OCI-LY1 (cell line): Measurements from ENCODE around the gene BACH2.

Source experiments
- H2AFZ ChIP-seq: fragments of 200-600 bp; sonication (generic), shearing (Covaris generic); 2 replicates; pipeline ENCODE4 v1.6.0; 2014; ENCODE audit warnings: antibody characterized with exemption, mild to moderate bottlenecking, low read length
- H3F3A ChIP-seq: fragments of 200-600 bp; sonication (generic), shearing (Covaris generic); 2 replicates; pipeline ENCODE4 v1.6.0; 2014; ENCODE audit warnings: mild to moderate bottlenecking, antibody characterized with exemption, low read length, moderate library complexity; ENCODE audit not compliant: insufficient read depth
- H3K27ac ChIP-seq: fragments of 200-600 bp; sonication (generic); 2 replicates; pipeline ENCODE4 v1.5.1; 2014; ENCODE audit warnings: low read length, mixed run types, mild to moderate bottlenecking, low read depth; ENCODE audit not compliant: poor library complexity, severe bottlenecking
- H3K27me3 ChIP-seq: fragments of 200-600 bp; sonication (generic); 2 replicates; pipeline ENCODE4 v1.6.0; 2014; ENCODE audit warnings: antibody characterized with exemption, mild to moderate bottlenecking, low read length, moderate library complexity; ENCODE audit not compliant: insufficient read depth
- H3K36me3 ChIP-seq: fragments of 200-600 bp; sonication (generic); 2 replicates; pipeline ENCODE4 v1.6.1; 2014; ENCODE audit warnings: mild to moderate bottlenecking, antibody characterized with exemption, low read length, moderate library complexity, mixed read lengths; ENCODE audit not compliant: insufficient read depth
- H3K4me1 ChIP-seq: fragments of 200-600 bp; sonication (generic); 2 replicates; pipeline ENCODE4 v1.5.1; 2014; ENCODE audit warnings: mild to moderate bottlenecking, low read length, moderate library complexity; ENCODE audit not compliant: insufficient read depth, severe bottlenecking
- H3K4me2 ChIP-seq: fragments of 200-600 bp; sonication (generic), shearing (Covaris generic); 2 replicates; pipeline ENCODE4 v1.6.1; 2014; ENCODE audit warnings: low read length
- H3K4me3 ChIP-seq: fragments of 200-600 bp; sonication (generic); 2 replicates; pipeline ENCODE4 v1.5.1; 2014; ENCODE audit warnings: low read length, low read depth, mild to moderate bottlenecking, mixed read lengths; ENCODE audit not compliant: poor library complexity, severe bottlenecking
- H3K79me2 ChIP-seq: fragments of 200-600 bp; shearing (Covaris generic); 2 replicates; pipeline ENCODE4 v1.6.1; 2016; ENCODE audit warnings: mixed run types, low read length, mixed read lengths; ENCODE audit not compliant: insufficient read depth
- H3K9ac ChIP-seq: fragments of 200-600 bp; sonication (generic), shearing (Covaris generic); 2 replicates; pipeline ENCODE4 v1.6.1; 2014; ENCODE audit warnings: mild to moderate bottlenecking, low read length, mixed read lengths
- H3K9me2 ChIP-seq: fragments of 200-600 bp; sonication (generic), shearing (Covaris generic); 2 replicates; pipeline ENCODE4 v1.6.1; 2014; ENCODE audit warnings: low read depth, mild to moderate bottlenecking, low read length, mixed read lengths
- H3K9me3 ChIP-seq: fragments of 200-600 bp; shearing (Covaris generic); 2 replicates; pipeline ENCODE4 v1.6.1; 2014; ENCODE audit warnings: low read length, mixed read lengths
- H4K20me1 ChIP-seq: fragments of 200-600 bp; sonication (generic), shearing (Covaris generic); 2 replicates; pipeline ENCODE4 v1.6.0; 2016; ENCODE audit warnings: mild to moderate bottlenecking, low read length; ENCODE audit not compliant: insufficient read depth
- EZH2 ChIP-seq: fragments of 200-600 bp; sonication (generic), shearing (Covaris generic); IDR thresholded peaks from 2 replicates; pipeline ENCODE4 v1.8.0; 2017; ENCODE audit warnings: borderline replicate concordance, mixed run types, mild to moderate bottlenecking, antibody characterized with exemption, low read length, moderate library complexity, mixed read lengths
- TF ChIP-seq, protein P1 (sequence below): fragments of 200-600 bp; sonication (generic), shearing (Covaris generic); IDR thresholded peaks from 2 replicates; pipeline ENCODE4 v1.5.1; 2017; ENCODE audit warnings: mild to moderate bottlenecking, antibody characterized with exemption, low read length, moderate library complexity, mixed read lengths

The BACH2 gene

DNA sequence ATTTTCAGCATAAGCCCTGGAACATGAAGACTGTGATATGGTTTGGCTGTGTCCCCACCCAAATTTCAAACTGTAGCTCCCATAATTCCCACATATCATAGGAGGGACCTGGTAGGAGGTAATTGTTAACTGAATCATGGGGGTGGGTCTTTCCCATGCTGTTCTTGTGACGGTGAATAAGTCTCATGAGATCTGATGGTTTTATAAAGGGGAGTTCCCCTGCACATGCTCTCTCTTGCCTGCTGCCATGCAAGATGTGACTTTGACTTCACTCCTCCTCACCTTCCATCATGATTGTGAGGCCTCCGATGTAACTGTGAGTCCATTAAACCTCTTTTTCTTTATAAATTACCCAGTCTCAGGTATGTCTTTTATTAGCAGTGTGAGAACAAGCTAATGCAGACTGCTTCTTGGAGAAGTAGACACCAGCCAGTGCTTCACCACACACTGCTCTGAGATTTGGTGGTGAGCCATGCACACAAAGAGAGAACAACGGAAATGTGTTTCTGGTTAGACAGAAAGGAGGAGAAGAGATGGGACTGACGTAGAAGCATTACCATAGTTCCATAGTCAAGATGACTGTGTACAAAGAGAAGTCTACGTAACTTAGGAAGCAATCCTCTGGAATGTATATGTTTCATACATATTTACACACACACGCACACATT is 97.8 kb downstream of the BACH2 start:
- H3K9me3 ChIP-seq, result peaks cover 31% of the 10 kb centered on the region
- no peaks in the 10 kb centered on the region for H4K20me1 ChIP-seq
- peaks cover 97% of the 10 kb centered on the region for H3K79me2 ChIP-seq
- 0 out of 2 replicates have a peak, but pooled peaks cover 2% of the 10 kb centered on the region for H3F3A ChIP-seq
- H3K9ac ChIP-seq, result no peak overlapping the region
- no peak overlapping the region for H3K4me2 ChIP-seq
- H3K27ac ChIP-seq, result no peak overlapping the region
- peaks cover 37% of the 10 kb centered on the region for H3K4me1 ChIP-seq
- no peaks in the 10 kb centered on the region for H3K9me2 ChIP-seq
- H2AFZ ChIP-seq, result no peak overlapping the region
- H3K27me3 ChIP-seq, result no peaks in the 10 kb centered on the region
- H3K4me3 ChIP-seq, result no peak overlapping the region
- H3K36me3 ChIP-seq, result peaks cover 99% of the 10 kb centered on the region
- no peak for TF ChIP-seq EZH2
- TF ChIP-seq, protein P1, sequence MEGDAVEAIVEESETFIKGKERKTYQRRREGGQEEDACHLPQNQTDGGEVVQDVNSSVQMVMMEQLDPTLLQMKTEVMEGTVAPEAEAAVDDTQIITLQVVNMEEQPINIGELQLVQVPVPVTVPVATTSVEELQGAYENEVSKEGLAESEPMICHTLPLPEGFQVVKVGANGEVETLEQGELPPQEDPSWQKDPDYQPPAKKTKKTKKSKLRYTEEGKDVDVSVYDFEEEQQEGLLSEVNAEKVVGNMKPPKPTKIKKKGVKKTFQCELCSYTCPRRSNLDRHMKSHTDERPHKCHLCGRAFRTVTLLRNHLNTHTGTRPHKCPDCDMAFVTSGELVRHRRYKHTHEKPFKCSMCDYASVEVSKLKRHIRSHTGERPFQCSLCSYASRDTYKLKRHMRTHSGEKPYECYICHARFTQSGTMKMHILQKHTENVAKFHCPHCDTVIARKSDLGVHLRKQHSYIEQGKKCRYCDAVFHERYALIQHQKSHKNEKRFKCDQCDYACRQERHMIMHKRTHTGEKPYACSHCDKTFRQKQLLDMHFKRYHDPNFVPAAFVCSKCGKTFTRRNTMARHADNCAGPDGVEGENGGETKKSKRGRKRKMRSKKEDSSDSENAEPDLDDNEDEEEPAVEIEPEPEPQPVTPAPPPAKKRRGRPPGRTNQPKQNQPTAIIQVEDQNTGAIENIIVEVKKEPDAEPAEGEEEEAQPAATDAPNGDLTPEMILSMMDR, result no peak

- H3K36me3 ChIP-seq, result peaks cover 99% of the 10 kb centered on the region
Observed at GRCh38 chr6:90197854-90198496, 98.7 kb downstream of the BACH2 start.

GRCh38 chr6:90195094-90195829 is 101.4 kb downstream of the BACH2 start:
- Histone ChIP-seq H3K4me1 (peaks cover 72% of the 10 kb centered on the region), H3K79me2 (peaks cover 100% of the 10 kb centered on the region), H3F3A (no peaks in the 10 kb centered on the region), H4K20me1 (no peaks in the 10 kb centered on the region), H3K27ac (no peak overlapping the region), H3K9me3 (peaks cover 23% of the 10 kb centered on the region), H3K36me3 (peaks cover 99% of the 10 kb centered on the region), H3K4me2 (no peak overlapping the region; the same call in 1 of the 2 replicates), H2AFZ (no peak overlapping the region), H3K9ac (no peak overlapping the region), H3K27me3 (no peaks in the 10 kb centered on the region), H3K9me2 (no peaks in the 10 kb centered on the region), H3K4me3 (no peak overlapping the region)
- TF ChIP-seq, protein P1, result no peak
- TF ChIP-seq EZH2, result no peak

More at GRCh38 chr6:90197854-90198496, 98.7 kb downstream of the BACH2 start:
- H3K27me3 ChIP-seq, result no peaks in the 10 kb centered on the region
- no peak overlapping the region for H3K9ac ChIP-seq
- no peak overlapping the region for H3K27ac ChIP-seq
- H2AFZ ChIP-seq, result no peak overlapping the region
- H3K4me2 ChIP-seq, result no peak overlapping the region
- H4K20me1 ChIP-seq, result no peaks in the 10 kb centered on the region
- H3K4me1 ChIP-seq, result peaks cover 46% of the 10 kb centered on the region
- H3F3A ChIP-seq, result 0 out of 2 replicates have a peak, but pooled peaks cover 2% of the 10 kb centered on the region
- peaks cover 99% of the 10 kb centered on the region for H3K79me2 ChIP-seq
- peaks cover 31% of the 10 kb centered on the region for H3K9me3 ChIP-seq
- no peak overlapping the region for H3K4me3 ChIP-seq
- no peaks in the 10 kb centered on the region for H3K9me2 ChIP-seq
- TF ChIP-seq EZH2, result no peak
- TF ChIP-seq, protein P1, result no peak
